Keratinocyte (primary cell): ENCODE data around the gene SLCO3A1. TPM values are rescaled to one million over a fixed set of nuclear protein-coding genes. Genes with fewer than 3 reads are reported as not detected.

ENCODE experiments used
- DNase-seq: peaks from one replicate; pipeline ENCODE4 v3.0.0-alpha.2; 2011; ENCODE audit warnings: low read depth, missing footprints, low spot score
- FAIRE-seq: peaks from 2 replicates; lab custom pipeline; 2011; peaks lifted over from hg19 to GRCh38; lab: Jason Lieb, UNC
- H2AFZ ChIP-seq: 2 replicates; pipeline ENCODE4 v1.6.0; 2012; ENCODE audit warnings: low read length, control low read depth, inconsistent platforms; ENCODE audit not compliant: control insufficient read depth
- H3K27ac ChIP-seq: 2 replicates; pipeline ENCODE4 v1.5.1; 2011; ENCODE audit warnings: low read length; ENCODE audit not compliant: control insufficient read depth, insufficient read depth
- H3K27me3 ChIP-seq: 3 replicates; pipeline ENCODE4 v1.6.0; 2011; ENCODE audit warnings: low read length; ENCODE audit not compliant: control insufficient read depth, insufficient read depth; ENCODE audit errors: extremely low read depth
- H3K36me3 ChIP-seq, 2 experiments: 2 replicates in 1 of 2; 3 replicates in 1 of 2; pipeline ENCODE4 v1.5.1; 2011; ENCODE audit warnings: low read length in 2 of 2, mild to moderate bottlenecking in 1 of 2; ENCODE audit not compliant: control insufficient read depth in 2 of 2, insufficient read depth in 2 of 2; ENCODE audit errors: extremely low read depth in 1 of 2
- H3K4me1 ChIP-seq: 3 replicates; pipeline ENCODE4 v1.5.1; 2011; ENCODE audit warnings: low read length; ENCODE audit not compliant: control insufficient read depth, insufficient read depth; ENCODE audit errors: extremely low read depth
- H3K4me2 ChIP-seq: 3 replicates; pipeline ENCODE4 v1.6.0; 2011; ENCODE audit warnings: low read depth, low read length; ENCODE audit not compliant: control insufficient read depth, insufficient read depth; ENCODE audit errors: extremely low read depth
- H3K4me3 ChIP-seq, 3 experiments: fragments of 200-600 bp in 1 of 3; sonication (generic) in 1 of 3; 2 replicates in 2 of 3; 3 replicates in 1 of 3; pipeline ENCODE4 v1.5.1; 2011 to 2016; ENCODE audit warnings: low read length in 3 of 3, mild to moderate bottlenecking in 3 of 3, control low read depth in 2 of 3, inconsistent platforms in 1 of 3, low read depth in 1 of 3, mixed read lengths in 1 of 3, mixed run types in 1 of 3, moderate library complexity in 1 of 3; ENCODE audit not compliant: control insufficient read depth in 2 of 3, insufficient read depth in 2 of 3; ENCODE audit errors: extremely low read depth in 1 of 3
- H3K79me2 ChIP-seq: 2 replicates; pipeline ENCODE4 v1.6.0; 2012; ENCODE audit warnings: low read length; ENCODE audit not compliant: control insufficient read depth, insufficient read depth
- H3K9ac ChIP-seq: 3 replicates; pipeline ENCODE4 v1.6.0; 2011; ENCODE audit warnings: low read length; ENCODE audit not compliant: control insufficient read depth, insufficient read depth; ENCODE audit errors: extremely low read depth
- H3K9me1 ChIP-seq: 3 replicates; pipeline ENCODE4 v1.6.0; 2011; ENCODE audit warnings: low read length; ENCODE audit not compliant: control insufficient read depth, insufficient read depth; ENCODE audit errors: extremely low read depth
- H3K9me3 ChIP-seq: 2 replicates; pipeline ENCODE4 v1.5.1; 2012; ENCODE audit warnings: low read depth, low read length; ENCODE audit not compliant: control insufficient read depth
- H4K20me1 ChIP-seq: 3 replicates; pipeline ENCODE4 v1.6.0; 2011; ENCODE audit warnings: low read length; ENCODE audit not compliant: control insufficient read depth, insufficient read depth; ENCODE audit errors: extremely low read depth
- CTCF ChIP-seq, 3 experiments: IDR thresholded peaks in 1 of 3; conservative IDR thresholded peaks in 1 of 3; optimal IDR thresholded peaks in 1 of 3; 2 replicates in 2 of 3; 3 replicates in 1 of 3; pipeline versions ENCODE3 to v1.5.1; 2011; ENCODE audit warnings: low read length in 3 of 3, mild to moderate bottlenecking in 3 of 3, moderate library complexity in 2 of 3, control low read depth in 1 of 3, inconsistent platforms in 1 of 3; ENCODE audit not compliant: insufficient read depth in 2 of 3; ENCODE audit errors: extremely low read depth in 1 of 3
- EZH2 ChIP-seq: IDR thresholded peaks from one replicate; pipeline ENCODE4 v1.6.1; 2012; ENCODE audit warnings: inconsistent platforms, mild to moderate bottlenecking, low read length, moderate library complexity
- dilution Hi-C: fragments of 300-500 bp; cut with MboI; formaldehyde crosslinking; loops from one replicate; pipeline ENCODE4 v1.7.0; 2020; ENCODE audit warnings: low sequenced_read_pairs; ENCODE audit not compliant: extremely low pct_ligation_motif_present
- polyA plus RNA-seq, 5 experiments: library from polyadenylated mRNA; depleted of rRNA in 3 of 5; stranded (reverse) in 3 of 5; stranded (forward) in 1 of 5; unstranded in 1 of 5; fragments of >200 nt; gene quantifications; 1 replicate in 1 of 5; 2 replicates in 3 of 5; 3 replicates in 1 of 5; pipeline versions ENCODE4 v1.2.1 to v1.2.3, GENCODE V29; 2011 to 2012; ENCODE audit warnings: missing spikeins in 2 of 5, low read depth in 1 of 5, low replicate concordance in 1 of 5

SLCO3A1 gene
- polyA plus RNA-seq, 1 donor (not counting 4 experiments of a cell fraction or from before 2014, with no cell fraction given), result 21.3 TPM

- dilution Hi-C loops, result no loop called here
Measured at GRCh38 chr15:91864664-91865063, 11.2 kb downstream of the SLCO3A1 start.

GRCh38 chr15:91865486-91865885 is 12.0 kb downstream of the SLCO3A1 start:
- Histone ChIP-seq H3K9me3 (no peaks in the 10 kb centered on the region), H3K27me3 (no peaks in the 10 kb centered on the region), H3K79me2 (peaks cover 45% of the 10 kb centered on the region), H2AFZ (peak overlapping the region; percentile 55), H3K36me3 (peaks cover 0 to 1% of the 10 kb centered on the region in 2 experiments), H3K9ac (peak overlapping the region; percentile 83), H3K27ac (peak overlapping the region; percentile 97), H3K9me1 (peaks cover 6% of the 10 kb centered on the region), H3K4me2 (peak overlapping the region; percentile 88), H4K20me1 (no peaks in the 10 kb centered on the region), H3K4me3 (no peak overlapping the region), H3K4me1 (peaks cover 56% of the 10 kb centered on the region)
- dilution Hi-C loops, result no loop called here
- no peak for DNase-seq
- TF ChIP-seq CTCF (optimal IDR thresholded peaks at IDR 0.05 in 1 of 3, IDR thresholded peaks at IDR 0.05 in 1 of 3, conservative IDR thresholded peaks at IDR 0.05 in 1 of 3; ENCODE audit: extremely low read depth in 1 of 3, insufficient read depth in 2 of 3, low read length in 3 of 3) (no peak), EZH2 (no peak)
- FAIRE-seq, result no peak

More at GRCh38 chr15:91864664-91865063, 11.2 kb downstream of the SLCO3A1 start:
- Histone ChIP-seq H3K27me3 (no peaks in the 10 kb centered on the region), H2AFZ (no peak overlapping the region), H3K9me1 (peaks cover 6% of the 10 kb centered on the region), H3K4me1 (peaks cover 56% of the 10 kb centered on the region), H3K36me3 (peaks cover 0 to 1% of the 10 kb centered on the region in 2 experiments), H3K4me2 (no peak overlapping the region), H3K4me3 (no peak overlapping the region), H3K9ac (no peak overlapping the region), H3K27ac (no peak overlapping the region), H3K79me2 (peaks cover 49% of the 10 kb centered on the region), H4K20me1 (no peaks in the 10 kb centered on the region), H3K9me3 (no peaks in the 10 kb centered on the region)
- no peak for DNase-seq
- no peak for FAIRE-seq
- no peak for TF ChIP-seq EZH2
- no peak for TF ChIP-seq CTCF (optimal IDR thresholded peaks at IDR 0.05 in 1 of 3, IDR thresholded peaks at IDR 0.05 in 1 of 3, conservative IDR thresholded peaks at IDR 0.05 in 1 of 3; ENCODE audit: extremely low read depth in 1 of 3, insufficient read depth in 2 of 3, low read length in 3 of 3)
